Esophagus squamous epithelium (tissue), 5 donors: ENCODE measurements around the gene SLC43A2. TPM values are rescaled to one million over a fixed set of nuclear protein-coding genes. Genes with fewer than 3 reads are reported as not detected.

Experiments
- DNase-seq: peaks from one replicate; lab custom pipeline; 2025; lab: John Stamatoyannopoulos, UW
- H3K27ac ChIP-seq, 4 donors: fragments of 200-600 bp; sonication (generic); one replicate each; pipeline ENCODE4 v1.5.1; 2016 to 2019; ENCODE audit warnings: mild to moderate bottlenecking in 1 of 4
- H3K27me3 ChIP-seq, 4 donors: fragments of 200-600 bp; sonication (generic); 1 replicate in 3 of 4; 2 replicates in 1 of 4; pipeline versions ENCODE4 v1.5.1 to v1.6.0; 2017 to 2021; ENCODE audit warnings: antibody characterized with exemption in 1 of 4
- H3K36me3 ChIP-seq, 3 donors: fragments of 200-600 bp; sonication (generic); one replicate each; pipeline ENCODE4 v1.5.1; 2016 to 2019
- H3K4me1 ChIP-seq, 3 donors: fragments of 200-600 bp; sonication (generic); one replicate each; pipeline ENCODE4 v1.5.1; 2017 to 2019
- H3K4me3 ChIP-seq, 4 donors: fragments of 200-600 bp; sonication (generic); 1 replicate in 3 of 4; 2 replicates in 1 of 4; pipeline ENCODE4 v1.5.1; 2016 to 2019; ENCODE audit warnings: mild to moderate bottlenecking in 2 of 4, moderate library complexity in 1 of 4
- H3K9me3 ChIP-seq, 3 donors: fragments of 200-600 bp; sonication (generic); one replicate each; pipeline ENCODE4 v1.5.1; 2016 to 2019
- CTCF ChIP-seq, 6 experiments: fragments of 450-650 bp in 4 of 6; fragments of 200-600 bp in 2 of 6; sonication (generic) in 2 of 6; IDR thresholded peaks; one replicate each; pipeline ENCODE4 v1.5.1; 2016 to 2019; ENCODE audit warnings: antibody characterized with exemption in 6 of 6, mild to moderate bottlenecking in 4 of 6, moderate library complexity in 4 of 6
- POLR2A ChIP-seq, 4 donors: fragments of 450-650 bp; IDR thresholded peaks; one replicate each; pipeline ENCODE4 v1.6.1; 2017; ENCODE audit warnings: antibody characterized with exemption in 4 of 4, mild to moderate bottlenecking in 4 of 4, moderate library complexity in 3 of 4
- WGBS, 2 donors: methylation state at CpG; one replicate each; pipeline ENCODE4 v1.1.5; 2018; 5-methylcytosine and 5-hydroxymethylcytosine counted together
- intact Hi-C: fragments of 100-400 bp; cut with DNase I; formaldehyde crosslinking; loops from one replicate; pipeline ENCODE4 v1.15.0; 2022
- total RNA-seq, 4 donors: library from RNA; depleted of rRNA; stranded (reverse); fragments of >200 nt; gene quantifications; one replicate each; pipeline ENCODE4 v1.1.0, GENCODE V29; 2016
- donor health status: DM: yes; HTN: yes; CAD: no.

SLC43A2 gene
- total RNA-seq, 4 donors from 2014 or later: 2.5 to 12.4 (median 5.3) TPM

- peaks cover 0 to 25% (median 0%) of the 10 kb centered on the region in 4 donors for H3K27me3 ChIP-seq
- no peaks in the 10 kb centered on the region for H3K36me3 ChIP-seq
- no peaks in the 10 kb centered on the region for H3K9me3 ChIP-seq
- H3K4me1 ChIP-seq: peaks cover 20 to 74% (median 28%) of the 10 kb centered on the region in 3 donors
- intact Hi-C loops: no loop called here
- no peak for TF ChIP-seq CTCF (IDR thresholded peaks at IDR 0.05)
- peak in 1 of 4 donors; percentile 70 for TF ChIP-seq POLR2A (IDR thresholded peaks at IDR 0.05)
- H3K4me3 ChIP-seq: peak overlapping the region; percentile 60 to 96 (median 74)
- peak overlapping the region; percentile 76 to 95 (median 88) for H3K27ac ChIP-seq
- DNase-seq: no peak
- WGBS, 2 donors: 6 to 22% methylated on average over 9 to 14 of the region's 39 CpGs
Observed at GRCh38 chr17:1627182-1627981, 1.3 kb downstream of the SLC43A2 start.

DNA sequence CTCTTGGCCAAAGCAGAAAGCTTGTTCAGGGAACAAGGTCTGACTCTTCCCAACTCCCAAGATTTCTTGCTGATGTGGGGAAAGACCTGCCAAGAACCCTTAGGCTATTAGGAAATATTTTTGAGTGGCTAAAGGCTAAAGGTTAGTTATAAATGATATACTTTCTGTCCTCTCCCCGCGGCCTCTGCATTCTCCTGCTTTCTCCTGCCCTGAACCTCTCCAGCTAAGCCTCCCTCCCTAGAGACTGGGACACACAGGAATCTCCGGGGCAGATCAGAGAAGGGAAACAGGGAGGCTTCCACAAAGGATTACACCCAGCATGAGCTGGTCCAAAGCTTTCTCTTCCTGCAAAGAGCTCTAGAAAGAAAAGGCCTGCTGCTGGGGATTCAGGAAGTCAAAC, 2.3 kb downstream of the SLC43A2 start:
- H3K36me3 ChIP-seq: no peaks in the 10 kb centered on the region
- intact Hi-C loops: no loop called here
- no peak for DNase-seq
- peak overlapping the region in 3 of 4 donors; percentile 8 to 95 (median 91) for H3K27ac ChIP-seq
- H3K27me3 ChIP-seq: peaks cover 0 to 25% (median 0%) of the 10 kb centered on the region in 4 donors
- TF ChIP-seq POLR2A (IDR thresholded peaks at IDR 0.05): no peak
- no peak for TF ChIP-seq CTCF (IDR thresholded peaks at IDR 0.05)
- no peak overlapping the region for H3K4me3 ChIP-seq
- 44 to 46% methylated on average over 3 of the region's 3 CpGs for WGBS, 2 donors
- H3K9me3 ChIP-seq: no peaks in the 10 kb centered on the region
- H3K4me1 ChIP-seq: peaks cover 20 to 74% (median 28%) of the 10 kb centered on the region in 3 donors

DNA sequence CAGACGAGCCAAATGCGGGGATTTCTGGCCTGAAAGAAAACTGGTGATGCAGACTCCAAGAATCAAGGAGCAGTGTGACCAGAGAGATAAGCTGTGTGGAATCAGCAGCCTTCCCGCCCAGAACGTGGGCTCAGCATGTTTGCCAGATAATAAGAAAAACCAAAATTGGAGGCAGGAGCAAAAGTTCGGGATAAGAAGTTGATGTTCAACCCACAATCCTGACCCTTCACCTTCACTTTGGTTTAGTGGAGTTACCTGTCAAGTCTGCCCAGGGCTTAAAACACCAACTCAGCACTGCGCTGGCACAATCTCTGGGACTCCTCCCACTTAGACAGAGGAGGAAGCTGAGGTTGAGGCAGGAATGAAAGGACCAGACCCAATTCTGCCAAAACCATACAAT, 3.1 kb downstream of the SLC43A2 start:
- Histone ChIP-seq H3K27ac (no peak overlapping the region), H3K27me3 (peaks cover 0 to 25% (median 0%) of the 10 kb centered on the region in 4 donors), H3K4me1 (peaks cover 20 to 69% (median 28%) of the 10 kb centered on the region in 3 donors), H3K36me3 (no peaks in the 10 kb centered on the region), H3K4me3 (no peak overlapping the region), H3K9me3 (no peaks in the 10 kb centered on the region)
- no peak for DNase-seq
- WGBS, 2 donors: 86 to 87% methylated on average over 6 of the region's 6 CpGs
- TF ChIP-seq POLR2A (IDR thresholded peaks at IDR 0.05) (no peak), CTCF (IDR thresholded peaks at IDR 0.05) (no peak)
- intact Hi-C loops: no loop called here

DNA sequence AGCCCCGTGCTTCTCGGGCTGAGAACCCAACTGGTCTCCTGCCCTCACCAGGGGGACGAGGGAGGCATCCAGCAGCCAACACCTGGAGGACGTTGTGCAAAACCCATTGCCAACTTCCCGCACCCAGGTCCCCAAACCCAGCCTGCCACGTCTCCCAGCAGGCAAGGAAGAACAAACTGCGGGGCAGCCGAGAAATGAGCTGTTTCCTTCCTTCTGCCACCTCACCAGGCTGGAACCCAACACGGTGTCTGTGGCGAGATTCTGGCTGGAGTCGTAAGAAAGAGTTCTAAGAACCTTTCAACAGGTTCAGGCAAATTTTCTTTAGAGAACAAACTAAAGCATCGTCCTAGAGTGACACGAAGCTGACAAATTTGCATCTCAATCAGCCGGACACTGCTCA, 3.6 kb downstream of the SLC43A2 start:
- DNase-seq: no peak
- intact Hi-C loops: no loop called here
- no peak overlapping the region for H3K4me3 ChIP-seq
- H3K36me3 ChIP-seq: no peaks in the 10 kb centered on the region
- no peaks in the 10 kb centered on the region for H3K9me3 ChIP-seq
- whole genome bisulfite sequencing, 2 donors: 61 to 76% methylated on average over 9 to 10 of the region's 14 CpGs
- TF ChIP-seq CTCF (IDR thresholded peaks at IDR 0.05) (no peak), POLR2A (IDR thresholded peaks at IDR 0.05) (no peak)
- H3K27ac ChIP-seq: no peak overlapping the region
- H3K27me3 ChIP-seq: peaks cover 0 to 25% (median 0%) of the 10 kb centered on the region in 4 donors
- H3K4me1 ChIP-seq: peaks cover 20 to 67% (median 28%) of the 10 kb centered on the region in 3 donors

- H3K4me3 ChIP-seq: no peak overlapping the region
- intact Hi-C loops: no loop called here
- no peak for TF ChIP-seq CTCF (IDR thresholded peaks at IDR 0.05)
- TF ChIP-seq POLR2A (IDR thresholded peaks at IDR 0.05): no peak
- H3K27me3 ChIP-seq: peaks cover 0 to 21% (median 0%) of the 10 kb centered on the region in 4 donors
- 79 to 84% methylated on average over 6 to 12 of the region's 12 CpGs for WGBS, 2 donors
- no peaks in the 10 kb centered on the region for H3K36me3 ChIP-seq
- H3K4me1 ChIP-seq: peaks cover 17 to 63% (median 26%) of the 10 kb centered on the region in 3 donors
- no peak overlapping the region for H3K27ac ChIP-seq
- DNase-seq: no peak
- no peaks in the 10 kb centered on the region for H3K9me3 ChIP-seq
Observed at GRCh38 chr17:1624650-1625049, 4.0 kb downstream of the SLC43A2 start.
